Panc1 (cell line): Measurements from ENCODE around the gene RYR3.

ENCODE experiments used
- CTCF ChIP-seq: fragments of 450-650 bp; IDR thresholded peaks from 2 replicates; pipeline ENCODE4 v1.5.1; 2017; ENCODE audit warnings: mild to moderate bottlenecking
- SIN3A ChIP-seq: IDR thresholded peaks from 2 replicates; pipeline ENCODE4 v1.6.1; 2012; ENCODE audit warnings: low read depth, mild to moderate bottlenecking, low read length, moderate library complexity, borderline replicate concordance; ENCODE audit not compliant: insufficient read depth
- TCF7L2 ChIP-seq: IDR thresholded peaks from 2 replicates; pipeline ENCODE4 v1.6.1; 2011; ENCODE audit warnings: mild to moderate bottlenecking, low read depth, low read length, inconsistent platforms

GRCh38 chr15:33716025-33716424, 405.3 kb downstream of the RYR3 start:
- TF ChIP-seq CTCF (no peak), TCF7L2 (no peak), SIN3A (no peak)
